Neuronal stem cell (in vitro differentiated cells): ENCODE results near the gene NME8.
A peak's percentile ranks its signal among the peaks of the same experiment; 100 is the strongest.

Experiments used
- DNase-seq: peaks from one replicate; pipeline ENCODE4 v3.0.0-alpha.2; 2013; ENCODE audit warnings: low spot score
- H2AFZ ChIP-seq: one replicate; pipeline ENCODE4 v1.6.1; 2013; ENCODE audit warnings: mild to moderate bottlenecking, low read length, inconsistent platforms
- H2AK5ac ChIP-seq: 2 replicates; pipeline ENCODE4 v1.6.1; 2013; ENCODE audit warnings: low read depth, mild to moderate bottlenecking, inconsistent platforms, low read length, moderate library complexity, mixed read lengths
- H2BK120ac ChIP-seq: 2 replicates; pipeline ENCODE4 v1.6.1; 2013; ENCODE audit warnings: low read depth, mild to moderate bottlenecking, inconsistent platforms, low read length, moderate library complexity, mixed read lengths
- H2BK12ac ChIP-seq: one replicate; pipeline ENCODE4 v1.6.1; 2013; ENCODE audit warnings: low read length, inconsistent platforms
- H2BK15ac ChIP-seq: 2 replicates; pipeline ENCODE4 v1.6.1; 2013; ENCODE audit warnings: mild to moderate bottlenecking, low read length, inconsistent platforms, mixed read lengths
- H2BK5ac ChIP-seq: one replicate; pipeline ENCODE4 v1.6.1; 2013; ENCODE audit warnings: inconsistent platforms, mild to moderate bottlenecking, low read length, moderate library complexity
- H3K14ac ChIP-seq: one replicate; pipeline ENCODE4 v1.6.1; 2013; ENCODE audit warnings: low read length, inconsistent platforms
- H3K18ac ChIP-seq: 2 replicates; pipeline ENCODE4 v1.6.1; 2013; ENCODE audit warnings: low read length, inconsistent platforms
- H3K23ac ChIP-seq: 2 replicates; pipeline ENCODE4 v1.6.1; 2013; ENCODE audit warnings: low read depth, mild to moderate bottlenecking, mixed read lengths, low read length, inconsistent platforms; ENCODE audit not compliant: poor library complexity
- H3K27ac ChIP-seq: replicated peaks from 3 replicates; pipeline ENCODE4 v1.5.1; 2013; ENCODE audit warnings: low read length, inconsistent platforms
- H3K27me3 ChIP-seq, 3 experiments: 2 replicates each; pipeline ENCODE4 v1.6.1; 2013; ENCODE audit warnings: low read length in 3 of 3, mild to moderate bottlenecking in 2 of 3, inconsistent platforms in 1 of 3, low read depth in 1 of 3, mixed read lengths in 1 of 3, moderate library complexity in 1 of 3; ENCODE audit not compliant: control insufficient read depth in 3 of 3, insufficient read depth in 3 of 3
- H3K36me3 ChIP-seq, 2 donors: replicated peaks in 1 of 2; 2 replicates each; pipeline ENCODE4 v1.6.1; 2013; ENCODE audit warnings: low read length in 2 of 2; ENCODE audit not compliant: control insufficient read depth in 2 of 2, insufficient read depth in 2 of 2
- H3K4ac ChIP-seq: 2 replicates; pipeline ENCODE4 v1.6.1; 2013; ENCODE audit warnings: inconsistent platforms, mild to moderate bottlenecking, low read length, moderate library complexity
- H3K4me1 ChIP-seq, 2 donors: 1 replicate in 1 of 2; 2 replicates in 1 of 2; pipeline ENCODE4 v1.6.1; 2013; ENCODE audit warnings: low read length in 2 of 2, low read depth in 1 of 2; ENCODE audit not compliant: control insufficient read depth in 2 of 2, insufficient read depth in 1 of 2
- H3K4me2 ChIP-seq: one replicate; pipeline ENCODE4 v1.6.1; 2013; ENCODE audit warnings: mild to moderate bottlenecking, low read length, inconsistent platforms; ENCODE audit not compliant: insufficient read depth, poor library complexity, severe bottlenecking
- H3K4me3 ChIP-seq, 2 donors: 2 replicates each; pipeline ENCODE4 v1.5.1; 2013; ENCODE audit warnings: low read length in 2 of 2, mild to moderate bottlenecking in 2 of 2, inconsistent platforms in 1 of 2, moderate library complexity in 1 of 2
- H3K79me1 ChIP-seq: one replicate; pipeline ENCODE4 v1.6.1; 2013; ENCODE audit warnings: low read depth, mild to moderate bottlenecking, inconsistent platforms, low read length, moderate library complexity
- H3K9ac ChIP-seq: one replicate; pipeline ENCODE4 v1.6.1; 2013; ENCODE audit warnings: mild to moderate bottlenecking, low read depth, low read length, inconsistent platforms; ENCODE audit not compliant: poor library complexity
- H3K9me3 ChIP-seq, 2 donors: replicated peaks in 1 of 2; 2 replicates each; pipeline versions ENCODE3 to v1.6.1; 2013; ENCODE audit warnings: low read length in 2 of 2, mild to moderate bottlenecking in 2 of 2, inconsistent platforms in 1 of 2, low read depth in 1 of 2, mixed read lengths in 1 of 2, moderate library complexity in 1 of 2; ENCODE audit not compliant: control insufficient read depth in 2 of 2, insufficient read depth in 1 of 2
- H4K8ac ChIP-seq: one replicate; pipeline ENCODE4 v1.6.1; 2013; ENCODE audit warnings: low read depth, mild to moderate bottlenecking, inconsistent platforms, low read length, moderate library complexity
- H4K91ac ChIP-seq: one replicate; pipeline ENCODE4 v1.6.1; 2013; ENCODE audit warnings: low read length, low read depth, mild to moderate bottlenecking, inconsistent platforms; ENCODE audit not compliant: poor library complexity
- WGBS, 2 donors: extraction: QIAGEN DNeasy Blood & Tissue Kit; methylation state at CpG; one replicate each; pipeline ENCODE4 v1.1.7; 2013; ENCODE audit warnings: missing lambda C conversion rate in 2 of 2, mixed read lengths in 1 of 2; ENCODE audit not compliant: insufficient read length in 2 of 2, insufficient replicate concordance in 1 of 2; ENCODE audit errors: extremely low coverage in 2 of 2; 5-methylcytosine and 5-hydroxymethylcytosine counted together

NME8 gene

DNA sequence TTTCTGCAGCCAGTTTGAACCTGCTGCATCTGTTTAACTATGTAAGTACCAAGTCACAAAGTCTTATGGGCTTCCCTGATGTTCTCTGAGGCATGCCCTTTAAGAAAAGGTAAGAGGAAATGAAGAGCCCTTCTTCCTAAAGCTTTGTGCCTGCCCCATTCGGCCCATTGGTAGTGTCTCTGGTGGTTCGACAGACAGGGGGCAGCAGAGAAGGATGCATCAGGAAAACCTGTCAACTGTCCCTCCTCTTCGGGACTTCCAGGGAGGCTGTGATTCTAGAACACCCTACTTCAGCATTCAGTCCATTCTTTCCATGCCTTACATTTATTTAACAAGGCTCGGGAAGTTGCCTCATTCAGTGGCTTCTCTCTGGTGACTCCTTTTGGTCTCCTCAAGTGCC, 70.1 kb downstream of the NME8 start:
- Histone ChIP-seq H3K79me1 (no peaks in the 10 kb centered on the region), H3K4me1 (peaks cover 0 to 8% of the 10 kb centered on the region in 2 donors), H2BK15ac (no peak overlapping the region), H3K4ac (no peak overlapping the region), H3K23ac (no peak overlapping the region), H2AK5ac (no peak overlapping the region), H3K14ac (no peak overlapping the region), H2BK12ac (no peak overlapping the region), H3K4me2 (no peak overlapping the region), H3K9ac (no peak overlapping the region), H4K8ac (no peak overlapping the region), H2AFZ (no peak overlapping the region), H4K91ac (no peak overlapping the region), H3K4me3 (no peak overlapping the region), H3K18ac (no peak overlapping the region), H2BK5ac (no peak overlapping the region), H3K9me3 (peaks cover 0 to 4% of the 10 kb centered on the region in 2 donors), H3K27me3 (peaks cover 6 to 85% (median 35%) of the 10 kb centered on the region in 3 experiments), H3K27ac (no peak overlapping the region), H2BK120ac (no peak overlapping the region), H3K36me3 (no peaks in the 10 kb centered on the region)
- no CpG with 5 or more reads among the region's 4 CpGs for WGBS, 2 donors
- DNase-seq, result no peak

DNA sequence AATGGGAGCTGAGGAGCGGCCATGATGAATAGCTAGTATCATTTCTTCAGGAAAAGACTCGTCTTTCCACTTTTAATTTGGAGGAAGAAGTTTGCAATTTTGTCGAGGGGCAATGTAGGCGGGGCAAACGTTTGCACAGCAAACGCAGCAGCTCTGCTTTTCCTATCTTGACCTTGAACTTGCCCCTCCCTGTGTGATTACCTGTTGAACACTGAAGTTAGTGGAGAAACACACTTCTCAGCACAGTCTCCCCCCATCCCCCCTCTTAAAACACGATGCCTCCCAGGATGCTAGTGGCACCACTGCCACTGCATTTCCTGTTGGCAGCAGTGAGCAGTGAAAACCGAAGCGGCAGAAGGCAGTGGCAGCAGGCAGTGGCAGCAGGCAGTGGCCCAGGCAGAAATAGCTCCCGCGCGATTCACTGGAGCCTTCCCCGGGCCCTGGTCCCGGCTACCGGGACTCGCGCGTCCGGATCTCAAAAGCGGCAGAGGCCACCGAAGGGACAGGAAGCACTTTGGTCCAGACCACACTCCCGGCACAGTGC, 72.0 kb downstream of the NME8 start, which contains the start of gene EPDR1:
Gene EPDR1, plus strand, starts transcription at position 336 of the 544 bp plus-strand sequence. CDS start 300 bp downstream, outside the sequence.
- no peak within 1 kb of the TSS for H2BK5ac ChIP-seq
- H3K9ac ChIP-seq, result peak within 1 kb of the TSS; percentile 91
- no peak within 1 kb of the TSS for H2BK120ac ChIP-seq
- no peak within 1 kb of the TSS for H2BK12ac ChIP-seq
- H3K36me3 ChIP-seq, result no peaks in the 10 kb centered on the region
- peak within 1 kb of the TSS; percentile 95 for H3K4me2 ChIP-seq
- no peak within 1 kb of the TSS for H4K91ac ChIP-seq
- peak within 1 kb of the TSS; percentile 56 to 85 for H3K4me3 ChIP-seq
- peak within 1 kb of the TSS; percentile 94 for H3K18ac ChIP-seq
- no peak within 1 kb of the TSS for H2AK5ac ChIP-seq
- peak within 1 kb of the TSS; percentile 74 for H3K14ac ChIP-seq
- H3K9me3 ChIP-seq, result peaks cover 1 to 4% of the 10 kb centered on the region in 2 donors
- no peaks in the 10 kb centered on the region for H3K79me1 ChIP-seq
- peak within 1 kb of the TSS; percentile 97 for H2AFZ ChIP-seq
- H2BK15ac ChIP-seq, result peak within 1 kb of the TSS; percentile 86
- peaks cover 0 to 8% of the 10 kb centered on the region in 2 donors for H3K4me1 ChIP-seq
- no peak within 1 kb of the TSS for H4K8ac ChIP-seq
- peak within 1 kb of the TSS; percentile 19 for H3K23ac ChIP-seq
- H3K4ac ChIP-seq, result no peak within 1 kb of the TSS
- peaks cover 6 to 67% (median 35%) of the 10 kb centered on the region in 3 experiments for H3K27me3 ChIP-seq
- DNase-seq, result no peak
- no CpG with 5 or more reads among the region's 22 CpGs for WGBS, 2 donors
- H3K27ac ChIP-seq, result no peak within 1 kb of the TSS

DNA sequence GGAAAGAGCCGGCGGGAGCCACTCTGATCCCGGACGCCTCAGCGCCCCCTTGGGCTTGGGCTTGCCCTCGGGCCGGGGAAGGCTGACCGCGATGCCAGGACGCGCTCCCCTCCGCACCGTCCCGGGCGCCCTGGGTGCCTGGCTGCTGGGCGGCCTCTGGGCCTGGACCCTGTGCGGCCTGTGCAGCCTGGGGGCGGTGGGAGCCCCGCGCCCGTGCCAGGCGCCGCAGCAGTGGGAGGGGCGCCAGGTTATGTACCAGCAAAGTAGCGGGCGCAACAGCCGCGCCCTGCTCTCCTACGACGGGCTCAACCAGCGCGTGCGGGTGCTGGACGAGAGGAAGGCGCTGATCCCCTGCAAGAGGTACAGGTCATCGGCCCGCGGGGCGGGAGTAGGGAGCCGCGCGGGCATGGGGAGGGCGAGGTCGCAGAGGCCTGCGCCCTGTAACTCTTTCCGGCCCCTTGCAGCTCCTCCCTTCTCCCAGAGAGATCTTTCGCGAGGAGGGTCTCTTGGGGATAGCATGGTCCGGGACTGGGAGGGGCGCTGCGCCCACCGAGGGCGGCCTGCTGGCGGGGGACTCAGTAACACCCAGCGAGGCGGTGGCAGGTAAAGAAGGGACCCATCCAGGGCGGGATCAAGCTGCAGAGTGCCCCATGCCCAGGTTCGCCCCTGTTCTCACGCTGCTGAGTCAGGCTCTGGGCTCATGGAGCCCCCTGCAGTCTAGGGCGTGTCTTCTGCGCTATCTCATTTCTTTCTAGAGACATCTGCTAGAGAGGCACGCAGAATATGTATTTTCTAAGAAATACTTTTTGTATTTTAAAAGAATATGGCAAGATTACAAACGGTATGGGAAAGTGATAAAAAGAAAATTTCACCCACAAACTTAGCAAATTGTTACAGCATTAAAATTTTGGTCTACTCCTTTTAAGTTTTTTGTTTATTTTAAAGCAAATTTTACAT, 72.7 kb downstream of the NME8 start:
- Histone ChIP-seq H2BK120ac (no peak overlapping the region), H4K91ac (no peak overlapping the region), H3K4me1 (peaks cover 0 to 5% of the 10 kb centered on the region in 2 donors), H3K4me2 (peak overlapping the region; percentile 95), H3K4me3 (peak overlapping the region; percentile 56 to 85), H3K9ac (peak overlapping the region; percentile 91), H2BK12ac (no peak overlapping the region), H3K9me3 (peaks cover 2 to 3% of the 10 kb centered on the region in 2 donors), H3K36me3 (no peaks in the 10 kb centered on the region), H3K14ac (peak overlapping the region; percentile 74), H2AFZ (peak overlapping the region; percentile 97), H3K79me1 (no peaks in the 10 kb centered on the region), H2BK5ac (no peak overlapping the region), H4K8ac (no peak overlapping the region), H3K4ac (no peak overlapping the region), H3K27me3 (peaks cover 3 to 59% (median 27%) of the 10 kb centered on the region in 3 experiments), H3K27ac (no peak overlapping the region), H2AK5ac (no peak overlapping the region), H2BK15ac (peak overlapping the region; percentile 86), H3K23ac (peak overlapping the region; percentile 19), H3K18ac (peak overlapping the region; percentile 94)
- DNase-seq, result peak; percentile 41
- WGBS, 2 donors, result no CpG with 5 or more reads among the region's 63 CpGs

DNA sequence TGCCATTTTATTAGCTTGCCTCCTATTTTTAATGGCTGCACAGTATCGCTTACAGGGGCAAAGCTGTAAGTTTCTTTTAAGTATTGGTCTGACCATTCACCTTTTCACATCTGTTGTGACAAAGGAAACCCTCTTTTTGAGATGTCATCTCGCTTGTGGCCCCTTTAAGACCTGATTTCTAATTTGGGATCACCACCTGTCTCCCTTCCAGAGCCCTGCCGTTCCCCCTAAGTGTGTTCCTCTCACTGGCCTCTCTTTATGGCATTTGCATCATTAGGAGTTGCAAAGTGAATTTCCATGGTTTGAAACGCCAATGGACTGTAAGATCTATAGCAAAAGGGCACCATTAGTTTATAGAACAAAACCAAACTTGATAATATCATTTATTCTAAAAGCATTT, 73.5 kb downstream of the NME8 start:
- Histone ChIP-seq H3K18ac (no peak overlapping the region), H3K14ac (no peak overlapping the region), H3K27ac (no peak overlapping the region), H2BK12ac (no peak overlapping the region), H4K91ac (no peak overlapping the region), H2BK5ac (no peak overlapping the region), H2AFZ (no peak overlapping the region), H3K36me3 (no peaks in the 10 kb centered on the region), H3K4me2 (no peak overlapping the region), H4K8ac (no peak overlapping the region), H3K4me1 (peaks cover 0 to 3% of the 10 kb centered on the region in 2 donors), H2BK15ac (no peak overlapping the region), H2AK5ac (no peak overlapping the region), H2BK120ac (no peak overlapping the region), H3K23ac (no peak overlapping the region), H3K9ac (no peak overlapping the region), H3K4me3 (no peak overlapping the region), H3K79me1 (no peaks in the 10 kb centered on the region), H3K27me3 (peaks cover 0 to 52% (median 20%) of the 10 kb centered on the region in 3 experiments), H3K4ac (no peak overlapping the region), H3K9me3 (peaks cover 2% of the 10 kb centered on the region in 2 donors)
- DNase-seq, result no peak
- no CpG with 5 or more reads among the region's 4 CpGs for WGBS, 2 donors
